ENCODE results near the gene PLCB1. TPM values are rescaled to one million over a fixed set of nuclear protein-coding genes. Genes with fewer than 3 reads are reported as not detected.

Gene PLCB1
- total RNA-seq, 1 donor from 2014 or later: 16.2 TPM

GRCh38 chr20:8757146-8757545 is 625.1 kb downstream of the PLCB1 start:
- no peak for DNase-seq (ENCODE audit: low spot score, unreplicated experiment)
- H3K4me3 Mint-ChIP-seq (ENCODE audit: low read depth): no peak overlapping the region
- no peaks in the 10 kb centered on the region for H3K27me3 Mint-ChIP-seq
- H3K9me3 Mint-ChIP-seq (ENCODE audit: low read depth): no peaks in the 10 kb centered on the region
- peaks cover 4% of the 10 kb centered on the region for H3K4me1 Mint-ChIP-seq (ENCODE audit: low read depth)
- no peak for TF ChIP-seq CTCF (IDR thresholded peaks at IDR 0.05; ENCODE audit: unreplicated experiment)
- peaks cover 2% of the 10 kb centered on the region for H3K36me3 Mint-ChIP-seq (ENCODE audit: insufficient read depth)
- no peak overlapping the region for H3K27ac Mint-ChIP-seq

GRCh38 chr20:8764344-8764962 is 632.4 kb downstream of the PLCB1 start:
- TF ChIP-seq CTCF (IDR thresholded peaks at IDR 0.05; ENCODE audit: unreplicated experiment): no peak

GRCh38 chr20:8766868-8767390 is 634.9 kb downstream of the PLCB1 start:
- H3K4me1 Mint-ChIP-seq (ENCODE audit: low read depth): no peaks in the 10 kb centered on the region
- peaks cover 2% of the 10 kb centered on the region for H3K36me3 Mint-ChIP-seq (ENCODE audit: insufficient read depth)
- no peak for DNase-seq (ENCODE audit: low spot score, unreplicated experiment)
- H3K9me3 Mint-ChIP-seq (ENCODE audit: low read depth): no peaks in the 10 kb centered on the region
- H3K4me3 Mint-ChIP-seq (ENCODE audit: low read depth): no peak overlapping the region
- H3K27ac Mint-ChIP-seq: no peak overlapping the region
- no peaks in the 10 kb centered on the region for H3K27me3 Mint-ChIP-seq
- no peak for TF ChIP-seq CTCF (IDR thresholded peaks at IDR 0.05; ENCODE audit: unreplicated experiment)

More at GRCh38 chr20:8764344-8764962, 632.4 kb downstream of the PLCB1 start:
- H3K4me3 Mint-ChIP-seq (ENCODE audit: low read depth): no peak overlapping the region
- no peak overlapping the region for H3K27ac Mint-ChIP-seq
- no peaks in the 10 kb centered on the region for H3K27me3 Mint-ChIP-seq
- H3K9me3 Mint-ChIP-seq (ENCODE audit: low read depth): no peaks in the 10 kb centered on the region
- H3K4me1 Mint-ChIP-seq (ENCODE audit: low read depth): no peaks in the 10 kb centered on the region
- DNase-seq (ENCODE audit: low spot score, unreplicated experiment): no peak
- peaks cover 4% of the 10 kb centered on the region for H3K36me3 Mint-ChIP-seq (ENCODE audit: insufficient read depth)

GRCh38 chr20:8774412-8774811 is 642.3 kb downstream of the PLCB1 start:
- Mint-ChIP-seq H3K27ac (peak overlapping the region; percentile 43), H3K4me3 (ENCODE audit: low read depth) (no peak overlapping the region), H3K27me3 (no peaks in the 10 kb centered on the region), H3K9me3 (ENCODE audit: low read depth) (no peaks in the 10 kb centered on the region), H3K4me1 (ENCODE audit: low read depth) (no peaks in the 10 kb centered on the region), H3K36me3 (ENCODE audit: insufficient read depth) (peaks cover 7% of the 10 kb centered on the region)
- TF ChIP-seq CTCF (IDR thresholded peaks at IDR 0.05; ENCODE audit: unreplicated experiment): no peak
- DNase-seq (ENCODE audit: low spot score, unreplicated experiment): no peak

GRCh38 chr20:8777911-8778310 is 645.8 kb downstream of the PLCB1 start:
- no peak overlapping the region for H3K27ac Mint-ChIP-seq
- H3K4me1 Mint-ChIP-seq (ENCODE audit: low read depth): no peaks in the 10 kb centered on the region
- no peak overlapping the region for H3K4me3 Mint-ChIP-seq (ENCODE audit: low read depth)
- H3K9me3 Mint-ChIP-seq (ENCODE audit: low read depth): peaks cover 3% of the 10 kb centered on the region
- no peak for TF ChIP-seq CTCF (IDR thresholded peaks at IDR 0.05; ENCODE audit: unreplicated experiment)
- H3K36me3 Mint-ChIP-seq (ENCODE audit: insufficient read depth): peaks cover 7% of the 10 kb centered on the region
- H3K27me3 Mint-ChIP-seq: no peaks in the 10 kb centered on the region
- DNase-seq (ENCODE audit: low spot score, unreplicated experiment): no peak

All from progenitor cell of endocrine pancreas (in vitro differentiated cells).